Mesothelial cell of epicardium (in vitro differentiated cells): ENCODE measurements around the gene SERGEF. TPM values are rescaled to one million over a fixed set of nuclear protein-coding genes. Genes with fewer than 3 reads are reported as not detected.

Experiments used
- DNase-seq, 2 experiments: peaks; one replicate each; pipeline ENCODE4 v3.0.0; 2021; ENCODE audit warnings: low spot score in 2 of 2; ENCODE audit not compliant: unreplicated experiment in 2 of 2
- H3K27ac Mint-ChIP-seq: 2 replicates; pipeline ENCODE4 v1.8.0; 2021; ENCODE audit warnings: mixed read lengths
- H3K27me3 Mint-ChIP-seq: 2 replicates; pipeline ENCODE4 v1.8.0; 2021; ENCODE audit warnings: low read depth, mixed read lengths
- H3K36me3 Mint-ChIP-seq: 2 replicates; pipeline ENCODE4 v1.8.0; 2021; ENCODE audit warnings: mixed read lengths
- H3K4me1 Mint-ChIP-seq: 2 replicates; pipeline ENCODE4 v1.8.0; 2021; ENCODE audit warnings: mixed read lengths
- H3K4me3 Mint-ChIP-seq: 2 replicates; pipeline ENCODE4 v1.8.0; 2021; ENCODE audit warnings: mild to moderate bottlenecking, moderate library complexity, mixed read lengths
- H3K9me3 Mint-ChIP-seq: 2 replicates; pipeline ENCODE4 v1.8.0; 2021; ENCODE audit warnings: mixed read lengths
- total RNA-seq: library from RNA; stranded (reverse); gene quantifications from 3 replicates; pipeline ENCODE4 v1.2.1, GENCODE V29; 2021
- TF ChIP-seq, protein P1 (sequence below): fragments of 200-600 bp; sonication (generic); IDR thresholded peaks from one replicate; pipeline ENCODE4 v1.5.0; 2021; ENCODE audit warnings: antibody characterized with exemption; ENCODE audit not compliant: unreplicated experiment

SERGEF gene
- total RNA-seq, 1 donor from 2014 or later = 19.8 TPM

DNA sequence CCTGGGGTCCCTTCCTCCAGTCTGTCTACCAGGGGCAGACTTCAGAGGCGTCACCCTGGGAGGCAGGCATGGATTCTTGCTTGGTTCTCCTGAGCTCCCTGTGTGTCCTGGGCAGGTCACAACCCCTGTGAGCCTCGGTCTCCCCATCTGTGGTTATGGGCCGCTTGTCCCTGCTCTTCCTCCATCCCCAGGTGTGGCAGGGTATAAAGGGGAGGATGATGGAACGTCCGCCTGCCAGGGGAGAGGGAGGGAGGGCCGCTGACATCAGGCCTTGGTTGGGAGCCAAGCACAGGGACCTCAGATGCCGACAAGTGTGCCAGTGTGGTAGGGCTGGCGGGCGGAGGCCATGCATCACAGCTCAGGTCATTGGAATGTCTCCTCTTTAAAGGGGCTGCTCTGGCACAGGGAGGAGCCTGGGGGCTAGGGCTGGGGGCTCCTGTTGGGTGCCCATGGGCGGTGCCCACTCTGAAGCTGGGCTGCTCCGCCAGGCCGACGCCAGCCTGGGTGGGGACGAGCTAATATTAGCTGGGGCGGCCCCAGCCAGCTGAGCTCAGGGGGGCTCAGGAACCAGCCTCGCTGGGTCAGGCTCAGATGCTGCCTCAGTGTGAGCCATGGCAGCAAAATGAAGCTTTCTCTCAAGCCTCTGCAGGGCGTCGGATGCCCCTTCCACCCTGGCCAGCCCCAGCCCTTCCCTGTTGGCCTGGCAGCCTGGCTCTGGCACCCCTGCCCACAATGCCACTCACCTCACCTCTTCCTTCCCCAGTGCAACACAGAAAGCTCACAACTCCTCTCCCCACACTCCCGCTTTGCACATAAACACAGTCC is 265.5 kb downstream of the SERGEF start:
- H3K27ac Mint-ChIP-seq = no peak overlapping the region
- no peak overlapping the region for H3K4me3 Mint-ChIP-seq
- TF ChIP-seq, protein P1, sequence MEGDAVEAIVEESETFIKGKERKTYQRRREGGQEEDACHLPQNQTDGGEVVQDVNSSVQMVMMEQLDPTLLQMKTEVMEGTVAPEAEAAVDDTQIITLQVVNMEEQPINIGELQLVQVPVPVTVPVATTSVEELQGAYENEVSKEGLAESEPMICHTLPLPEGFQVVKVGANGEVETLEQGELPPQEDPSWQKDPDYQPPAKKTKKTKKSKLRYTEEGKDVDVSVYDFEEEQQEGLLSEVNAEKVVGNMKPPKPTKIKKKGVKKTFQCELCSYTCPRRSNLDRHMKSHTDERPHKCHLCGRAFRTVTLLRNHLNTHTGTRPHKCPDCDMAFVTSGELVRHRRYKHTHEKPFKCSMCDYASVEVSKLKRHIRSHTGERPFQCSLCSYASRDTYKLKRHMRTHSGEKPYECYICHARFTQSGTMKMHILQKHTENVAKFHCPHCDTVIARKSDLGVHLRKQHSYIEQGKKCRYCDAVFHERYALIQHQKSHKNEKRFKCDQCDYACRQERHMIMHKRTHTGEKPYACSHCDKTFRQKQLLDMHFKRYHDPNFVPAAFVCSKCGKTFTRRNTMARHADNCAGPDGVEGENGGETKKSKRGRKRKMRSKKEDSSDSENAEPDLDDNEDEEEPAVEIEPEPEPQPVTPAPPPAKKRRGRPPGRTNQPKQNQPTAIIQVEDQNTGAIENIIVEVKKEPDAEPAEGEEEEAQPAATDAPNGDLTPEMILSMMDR = no peak

DNA sequence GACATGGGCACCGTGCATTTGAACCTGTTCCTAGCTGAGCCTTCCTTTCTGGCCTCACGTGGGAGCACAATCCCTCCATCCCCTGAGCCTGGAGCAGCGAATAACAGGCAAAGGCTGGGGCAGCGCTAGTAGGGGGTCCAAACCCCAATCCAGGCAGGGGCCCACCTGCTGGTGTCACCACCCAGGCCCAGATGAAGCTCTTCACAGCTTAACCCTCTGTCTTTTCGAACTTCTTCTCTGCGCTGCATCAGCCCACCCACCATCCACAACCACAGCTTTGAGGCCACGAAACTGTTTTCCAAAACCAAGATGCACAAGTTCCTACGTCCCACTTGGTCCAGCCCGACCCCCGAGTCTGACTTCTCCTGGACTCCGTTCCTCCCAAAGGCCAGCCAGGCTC is 266.8 kb downstream of the SERGEF start:
- Mint-ChIP-seq H3K4me1 (no peaks in the 10 kb centered on the region), H3K4me3 (no peak overlapping the region), H3K27me3 (peaks cover 44% of the 10 kb centered on the region), H3K9me3 (no peaks in the 10 kb centered on the region), H3K27ac (no peak overlapping the region), H3K36me3 (no peaks in the 10 kb centered on the region)
- no peak for DNase-seq
- TF ChIP-seq, protein P1 = no peak

More for the DNA sequence above, 265.5 kb downstream of the SERGEF start:
- Mint-ChIP-seq H3K9me3 (no peaks in the 10 kb centered on the region), H3K4me1 (no peaks in the 10 kb centered on the region), H3K36me3 (no peaks in the 10 kb centered on the region), H3K27me3 (peaks cover 53% of the 10 kb centered on the region)
- no peak for DNase-seq

DNA sequence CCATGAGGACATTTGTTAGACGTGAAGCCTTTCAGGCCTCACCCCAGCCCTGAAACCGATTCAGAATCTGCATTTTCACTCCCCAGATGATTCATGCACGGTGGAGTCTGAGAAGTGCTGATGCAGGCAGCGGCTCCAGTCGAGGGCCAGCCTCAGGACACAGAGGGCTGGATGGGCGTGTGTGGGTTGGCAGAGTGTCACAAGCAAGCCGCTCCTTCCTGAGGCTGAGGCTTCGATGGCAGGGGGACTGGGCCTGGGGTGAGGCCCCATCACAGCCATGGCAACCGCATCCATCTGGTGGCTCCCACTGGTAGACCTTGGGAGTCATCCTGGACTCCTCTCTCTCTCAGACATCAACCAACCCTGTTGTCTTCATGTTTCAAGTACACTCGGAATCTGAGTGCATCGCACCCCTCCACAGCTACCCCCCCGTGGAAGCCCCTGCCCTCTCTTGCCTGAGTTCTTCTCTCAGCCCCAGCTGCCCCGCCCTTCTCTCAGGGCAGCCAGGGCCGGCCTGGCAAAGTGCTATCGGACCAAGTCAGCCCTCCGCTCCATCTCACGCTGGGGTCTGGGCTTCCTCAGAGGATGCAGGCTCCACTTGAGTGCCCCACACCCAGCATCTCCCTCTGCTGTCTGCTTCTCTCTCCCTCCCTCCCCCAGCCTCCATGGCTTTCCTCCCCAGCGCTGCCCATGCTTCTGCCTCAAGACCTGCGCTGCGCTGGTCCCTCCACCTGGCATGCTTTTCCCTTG is 267.6 kb downstream of the SERGEF start:
- no peaks in the 10 kb centered on the region for H3K9me3 Mint-ChIP-seq
- TF ChIP-seq, protein P1 = no peak
- no peaks in the 10 kb centered on the region for H3K36me3 Mint-ChIP-seq
- no peak overlapping the region for H3K4me3 Mint-ChIP-seq
- H3K27ac Mint-ChIP-seq = no peak overlapping the region
- DNase-seq = no peak
- H3K27me3 Mint-ChIP-seq = peaks cover 37% of the 10 kb centered on the region
- no peaks in the 10 kb centered on the region for H3K4me1 Mint-ChIP-seq

DNA sequence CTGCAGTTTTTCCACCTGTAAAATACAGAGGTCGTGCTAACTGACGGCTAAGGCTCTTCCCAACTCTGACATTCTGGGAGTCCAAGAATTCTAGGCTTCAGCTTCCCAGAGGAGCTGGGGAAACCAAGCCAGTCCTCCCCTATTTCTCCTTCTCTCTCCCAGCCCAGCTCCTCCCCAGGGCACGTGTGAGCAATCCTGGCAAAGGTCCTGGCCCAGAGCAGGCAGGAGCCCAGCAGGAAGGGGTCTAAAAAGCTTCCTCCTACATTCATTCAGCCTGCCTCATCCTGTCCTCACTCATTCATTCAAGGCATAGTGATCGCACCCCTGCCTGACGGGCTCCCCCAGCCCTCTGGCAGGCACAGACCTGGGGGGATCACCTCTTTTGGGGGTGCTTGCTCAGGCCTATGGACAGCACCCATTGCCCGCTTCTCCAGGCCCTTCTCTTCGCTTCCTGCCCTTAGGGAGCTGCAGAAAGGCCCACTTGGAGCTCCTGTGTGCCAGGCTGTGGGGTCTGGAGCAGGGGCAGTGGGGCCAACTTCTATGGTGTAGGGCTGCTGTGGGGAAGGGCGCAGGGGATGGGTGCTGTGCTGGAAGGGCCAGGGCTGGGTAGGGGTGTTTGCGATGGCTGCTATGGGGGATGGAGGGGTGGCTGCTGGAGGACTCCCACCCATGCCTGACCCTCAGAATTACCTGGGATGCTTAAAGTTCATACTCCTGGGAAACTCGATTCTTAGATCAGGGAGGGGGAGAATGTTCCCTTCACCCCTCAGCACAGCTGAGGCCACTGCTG is 268.5 kb downstream of the SERGEF start:
- no peak overlapping the region for H3K27ac Mint-ChIP-seq
- no peaks in the 10 kb centered on the region for H3K9me3 Mint-ChIP-seq
- no peaks in the 10 kb centered on the region for H3K36me3 Mint-ChIP-seq
- no peaks in the 10 kb centered on the region for H3K4me1 Mint-ChIP-seq
- DNase-seq = no peak
- H3K27me3 Mint-ChIP-seq = peaks cover 33% of the 10 kb centered on the region
- no peak overlapping the region for H3K4me3 Mint-ChIP-seq
- TF ChIP-seq, protein P1 = no peak

DNA sequence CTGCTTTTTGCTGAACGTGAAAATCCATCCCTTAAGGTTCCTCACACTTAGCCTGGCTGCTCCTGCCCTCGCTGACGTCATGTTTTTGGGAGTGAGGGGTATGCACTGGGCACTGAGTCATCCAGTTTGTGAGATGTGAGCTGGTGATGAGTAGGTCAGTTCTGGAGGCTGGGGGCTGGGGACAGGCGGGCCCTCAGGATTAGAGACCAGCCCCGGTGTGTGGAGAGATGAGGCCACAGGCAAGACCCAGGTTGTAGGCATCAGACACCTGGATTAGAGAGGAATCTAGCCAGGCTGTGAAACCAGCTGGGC is 269.1 kb downstream of the SERGEF start:
- Mint-ChIP-seq H3K27ac (no peak overlapping the region), H3K4me3 (no peak overlapping the region), H3K4me1 (no peaks in the 10 kb centered on the region), H3K27me3 (peaks cover 33% of the 10 kb centered on the region), H3K9me3 (no peaks in the 10 kb centered on the region), H3K36me3 (no peaks in the 10 kb centered on the region)
- DNase-seq = no peak
- TF ChIP-seq, protein P1 = no peak
